Upper lobe of right lung (tissue), 1 donor: ENCODE data around the gene ZNF385C. TPM values are rescaled to one million over a fixed set of nuclear protein-coding genes. Genes with fewer than 3 reads are reported as not detected.

Experiments
- ATAC-seq: fragments of 200-7000 bp; cut with Tn5 transposase; one replicate; pipeline ENCODE4 v1.9.1; 2020; ENCODE audit warnings: mild to moderate bottlenecking, moderate library complexity
- DNase-seq: peaks from one replicate; pipeline ENCODE4 v3.0.0-alpha.2; 2020
- H3K27ac ChIP-seq: fragments of 200-600 bp; one replicate; pipeline ENCODE4 v1.8.0; 2022
- H3K27me3 ChIP-seq: fragments of 200-600 bp; one replicate; pipeline ENCODE4 v1.8.0; 2022; ENCODE audit warnings: mild to moderate bottlenecking
- H3K36me3 ChIP-seq: fragments of 200-600 bp; one replicate; pipeline ENCODE4 v1.8.0; 2022
- H3K4me1 ChIP-seq: fragments of 200-600 bp; one replicate; pipeline ENCODE4 v1.8.0; 2022
- H3K4me3 ChIP-seq: fragments of 200-600 bp; one replicate; pipeline ENCODE4 v1.8.0; 2022; ENCODE audit warnings: mild to moderate bottlenecking
- H3K9me3 ChIP-seq: fragments of 200-600 bp; one replicate; pipeline ENCODE4 v1.8.0; 2022
- intact Hi-C: fragments of 100-400 bp; cut with DNase I; formaldehyde crosslinking; loops from one replicate; pipeline ENCODE4 v1.11.0; 2022
- total RNA-seq: library from RNA; stranded (reverse); fragmentation: NEBNext Ultra II Directional; extraction: Animal tissue kit (Norgen Biotek cat#: 25700); gene quantifications from one replicate; pipeline ENCODE4 v1.2.1, GENCODE V29; 2021
- TF ChIP-seq, protein P1 (sequence below): fragments of 200-600 bp; IDR thresholded peaks from one replicate; pipeline ENCODE4 v1.8.0; 2022; ENCODE audit warnings: antibody characterized with exemption
- donor health status: DM: no; HTN: yes; CAD: no; lungs with severe emphysema.

Gene ZNF385C
- total RNA-seq, 1 donor from 2014 or later: 0.78 TPM

DNA sequence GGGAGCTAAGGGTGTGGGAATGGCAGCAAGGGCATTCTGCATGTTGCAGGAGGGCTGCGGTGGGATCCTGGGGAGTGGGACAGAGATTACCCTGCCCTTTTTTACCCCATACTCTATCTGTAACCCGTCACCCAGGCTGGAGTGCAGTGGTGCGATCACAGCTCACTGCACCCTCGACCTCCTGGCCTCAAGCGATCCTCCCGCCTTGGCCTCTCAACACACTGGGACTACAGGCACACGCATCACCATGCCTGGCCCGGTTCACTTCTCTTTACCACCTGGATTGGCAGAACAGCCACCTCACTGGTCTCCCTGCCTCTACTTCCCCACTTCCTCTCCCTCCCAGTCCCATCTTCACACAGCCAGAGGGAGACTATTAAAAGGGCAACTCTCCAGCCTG, 9.5 kb downstream of the ZNF385C start:
- Histone ChIP-seq H3K4me3 (no peak overlapping the region), H3K27ac (no peak overlapping the region), H3K27me3 (peaks cover 16% of the 10 kb centered on the region), H3K36me3 (no peaks in the 10 kb centered on the region), H3K4me1 (no peaks in the 10 kb centered on the region), H3K9me3 (no peaks in the 10 kb centered on the region)
- TF ChIP-seq, protein P1, sequence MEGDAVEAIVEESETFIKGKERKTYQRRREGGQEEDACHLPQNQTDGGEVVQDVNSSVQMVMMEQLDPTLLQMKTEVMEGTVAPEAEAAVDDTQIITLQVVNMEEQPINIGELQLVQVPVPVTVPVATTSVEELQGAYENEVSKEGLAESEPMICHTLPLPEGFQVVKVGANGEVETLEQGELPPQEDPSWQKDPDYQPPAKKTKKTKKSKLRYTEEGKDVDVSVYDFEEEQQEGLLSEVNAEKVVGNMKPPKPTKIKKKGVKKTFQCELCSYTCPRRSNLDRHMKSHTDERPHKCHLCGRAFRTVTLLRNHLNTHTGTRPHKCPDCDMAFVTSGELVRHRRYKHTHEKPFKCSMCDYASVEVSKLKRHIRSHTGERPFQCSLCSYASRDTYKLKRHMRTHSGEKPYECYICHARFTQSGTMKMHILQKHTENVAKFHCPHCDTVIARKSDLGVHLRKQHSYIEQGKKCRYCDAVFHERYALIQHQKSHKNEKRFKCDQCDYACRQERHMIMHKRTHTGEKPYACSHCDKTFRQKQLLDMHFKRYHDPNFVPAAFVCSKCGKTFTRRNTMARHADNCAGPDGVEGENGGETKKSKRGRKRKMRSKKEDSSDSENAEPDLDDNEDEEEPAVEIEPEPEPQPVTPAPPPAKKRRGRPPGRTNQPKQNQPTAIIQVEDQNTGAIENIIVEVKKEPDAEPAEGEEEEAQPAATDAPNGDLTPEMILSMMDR: no peak
- DNase-seq: no peak
- no peak for ATAC-seq
- intact Hi-C loops: no loop called here

DNA sequence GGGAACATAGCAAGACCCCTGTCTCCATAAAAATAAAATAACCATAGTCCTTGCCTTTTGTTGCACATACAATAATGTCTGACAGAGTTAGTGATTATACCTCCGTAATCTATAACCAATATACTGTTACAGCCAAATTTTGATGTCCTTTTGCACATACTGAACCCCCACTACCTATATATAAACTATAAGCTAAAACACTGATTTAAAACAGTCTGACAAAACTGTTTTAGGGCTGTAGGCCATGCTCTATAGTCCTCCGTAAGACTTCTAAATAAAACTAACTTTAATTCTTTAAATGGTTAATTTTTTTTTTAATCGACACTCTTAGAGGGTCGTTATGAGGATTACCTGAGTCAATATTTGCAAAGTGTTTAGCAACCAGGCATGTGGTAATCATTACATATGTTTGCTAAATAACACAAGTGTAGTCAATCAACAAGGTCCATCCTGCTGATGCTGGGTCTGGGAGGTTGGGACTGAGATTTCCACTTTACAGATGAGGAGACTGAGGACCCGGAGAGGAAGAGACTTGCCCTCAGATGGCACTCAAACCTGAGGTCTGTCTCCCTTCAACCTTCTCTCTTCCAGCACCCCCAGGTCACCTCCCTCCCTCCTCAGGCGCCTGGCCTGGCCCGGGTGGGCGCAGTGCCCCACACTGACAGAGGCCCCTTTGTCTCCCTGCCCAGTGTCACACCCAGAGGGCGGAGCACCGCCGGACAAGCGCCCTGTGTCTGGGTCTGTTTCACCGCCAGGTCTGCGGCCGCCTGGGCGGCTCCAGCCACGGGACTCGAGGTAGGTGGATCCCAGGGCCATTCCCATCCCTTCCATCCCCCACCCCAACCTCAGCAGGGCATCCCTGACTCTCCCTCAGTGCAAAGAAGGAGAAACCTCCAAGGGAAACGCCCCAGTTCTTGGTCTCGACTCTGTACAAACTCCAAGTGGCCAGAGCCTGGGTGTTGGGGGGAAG, 10.3 kb downstream of the ZNF385C start:
- DNase-seq (no peak), ATAC-seq (peak; percentile 21)
- Histone ChIP-seq H3K27me3 (peaks cover 16% of the 10 kb centered on the region), H3K4me1 (no peaks in the 10 kb centered on the region), H3K27ac (no peak overlapping the region), H3K4me3 (no peak overlapping the region), H3K9me3 (no peaks in the 10 kb centered on the region), H3K36me3 (no peaks in the 10 kb centered on the region)
- TF ChIP-seq, protein P1: no peak
- intact Hi-C loops: no loop called here

DNA sequence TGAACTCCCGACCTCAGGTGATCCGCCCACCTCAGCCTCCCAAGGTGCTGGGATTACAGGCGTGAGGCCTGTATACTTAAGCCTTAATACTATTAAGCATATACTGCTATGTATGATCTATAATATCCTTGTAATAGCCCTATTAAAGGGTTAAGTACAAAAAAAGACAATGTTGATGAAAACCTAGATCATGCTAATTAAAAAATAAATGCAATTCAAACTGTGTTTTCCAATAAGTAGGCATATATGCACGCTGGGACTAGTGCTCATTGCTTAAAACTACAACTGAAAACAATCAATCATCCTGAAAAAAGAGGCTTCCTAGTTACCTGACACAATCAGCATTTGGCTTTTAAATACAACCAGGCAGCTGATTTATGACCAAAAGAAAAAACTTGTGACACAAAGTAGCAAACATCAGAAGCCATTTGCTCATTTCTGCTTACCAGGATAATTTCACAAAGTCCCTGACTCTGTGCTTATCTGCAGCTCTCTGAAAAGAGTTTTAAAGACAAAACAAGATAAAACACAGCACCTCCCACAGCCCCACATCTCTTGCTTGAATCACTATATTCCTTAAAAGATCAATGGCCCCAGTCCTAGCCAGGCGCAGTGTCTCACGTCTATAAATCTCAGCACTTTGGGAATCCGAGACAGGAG, 11.1 kb downstream of the ZNF385C start:
- intact Hi-C loops: no loop called here
- DNase-seq (no peak), ATAC-seq (no peak)
- Histone ChIP-seq H3K4me1 (no peaks in the 10 kb centered on the region), H3K36me3 (no peaks in the 10 kb centered on the region), H3K4me3 (no peak overlapping the region), H3K27me3 (peaks cover 16% of the 10 kb centered on the region), H3K27ac (no peak overlapping the region), H3K9me3 (no peaks in the 10 kb centered on the region)
- TF ChIP-seq, protein P1: no peak

DNA sequence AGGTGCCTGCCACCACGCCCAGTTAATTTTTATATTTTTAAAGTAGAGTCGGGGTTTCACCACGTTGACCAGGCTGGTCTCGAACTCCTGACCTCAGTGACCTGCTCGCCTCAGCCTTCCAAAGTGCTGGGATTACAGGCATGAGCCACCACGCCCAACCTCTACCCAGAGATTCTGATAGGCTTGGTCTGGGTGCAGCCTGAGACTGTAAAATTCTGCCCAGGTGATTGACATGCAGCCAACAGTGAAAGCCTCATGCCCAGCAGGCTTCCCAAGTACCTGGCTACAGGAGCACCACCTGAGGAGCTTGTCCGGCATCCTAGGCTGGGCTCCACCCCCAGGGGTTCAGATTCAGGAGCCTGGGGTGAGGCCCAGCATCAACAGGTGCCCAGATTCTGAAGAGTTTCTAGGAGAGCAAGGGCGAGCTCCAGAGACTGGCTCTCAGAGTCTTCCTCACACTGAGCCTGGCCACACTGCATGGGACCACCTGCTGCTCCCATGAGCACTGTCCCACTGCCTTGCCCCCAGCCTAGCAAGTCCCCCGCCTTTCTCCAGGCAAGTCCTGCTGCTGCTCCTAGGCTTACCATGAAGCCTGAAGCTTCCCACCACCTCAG, 16.6 kb downstream of the ZNF385C start:
- Histone ChIP-seq H3K4me3 (no peak overlapping the region), H3K9me3 (no peaks in the 10 kb centered on the region), H3K27ac (no peak overlapping the region), H3K27me3 (no peaks in the 10 kb centered on the region), H3K36me3 (no peaks in the 10 kb centered on the region), H3K4me1 (no peaks in the 10 kb centered on the region)
- TF ChIP-seq, protein P1: no peak
- ATAC-seq (peak; percentile 29), DNase-seq (no peak)
- intact Hi-C loops: no loop called here

DNA sequence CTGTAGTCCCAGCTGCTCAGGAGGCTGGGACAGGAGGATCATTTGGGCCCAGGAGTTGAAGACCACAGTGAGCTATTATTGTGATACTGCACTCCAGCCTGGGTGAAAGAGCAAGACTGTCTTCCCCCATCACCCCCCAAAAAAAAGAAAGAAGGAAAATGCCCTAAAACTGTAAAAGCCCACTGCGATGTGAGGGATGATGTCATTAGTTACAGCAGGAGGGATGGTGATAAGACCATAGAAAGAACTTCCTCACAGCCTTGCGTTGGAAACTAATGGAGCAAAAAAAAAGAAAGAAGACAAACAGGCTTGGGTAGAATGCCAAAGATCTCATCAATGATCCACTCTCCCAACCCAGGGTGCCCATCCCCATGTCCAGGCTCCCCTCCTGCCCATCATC, 18.7 kb downstream of the ZNF385C start:
- ATAC-seq: no peak
- H3K4me1 ChIP-seq: no peaks in the 10 kb centered on the region
- no peak overlapping the region for H3K4me3 ChIP-seq
- no peak for DNase-seq
- no peaks in the 10 kb centered on the region for H3K36me3 ChIP-seq
- H3K9me3 ChIP-seq: no peaks in the 10 kb centered on the region
- TF ChIP-seq, protein P1: no peak
- intact Hi-C loops: no loop called here
- no peak overlapping the region for H3K27ac ChIP-seq
- no peaks in the 10 kb centered on the region for H3K27me3 ChIP-seq
